Prostate gland (tissue), 2 donors: Measurements from ENCODE around the gene IL18RAP.

ENCODE experiments used
- POLR2A ChIP-seq: fragments of 450-650 bp; IDR thresholded peaks from one replicate; pipeline ENCODE4 v1.6.1; 2016; ENCODE audit warnings: antibody characterized with exemption, mild to moderate bottlenecking
- POLR2AphosphoS5 ChIP-seq: sonication (generic); formaldehyde crosslinking; IDR thresholded peaks from one replicate; pipeline ENCODE4 v1.6.1; 2017; ENCODE audit warnings: antibody characterized with exemption
- TF ChIP-seq, protein P1 (sequence below), 4 experiments: fragments of 200-600 bp in 2 of 4; fragments of 450-650 bp in 2 of 4; sonication (generic) in 2 of 4; IDR thresholded peaks; 1 replicate in 3 of 4; 2 replicates in 1 of 4; pipeline ENCODE4 v1.5.1; 2016 to 2019; ENCODE audit warnings: antibody characterized with exemption in 4 of 4, mild to moderate bottlenecking in 2 of 4, moderate library complexity in 2 of 4

DNA sequence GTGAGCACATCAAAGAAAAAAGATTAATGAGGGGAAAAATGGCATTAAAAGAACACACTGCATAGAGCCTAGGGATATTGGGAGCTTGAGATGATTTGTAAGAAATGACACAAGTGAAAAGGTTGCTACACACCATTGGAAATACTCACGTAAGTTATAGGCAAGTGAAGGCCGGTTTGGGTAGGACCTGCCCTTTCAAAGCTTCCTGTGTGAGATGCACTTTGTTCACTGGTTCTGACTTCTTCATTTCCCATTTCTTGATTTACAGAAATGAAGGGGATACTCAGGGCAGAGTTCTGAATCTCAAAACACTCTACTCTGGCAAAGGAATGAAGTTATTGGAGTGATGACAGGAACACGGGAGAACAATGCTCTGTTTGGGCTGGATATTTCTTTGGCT is at the start of gene IL18RAP:
- TF ChIP-seq, protein P1, sequence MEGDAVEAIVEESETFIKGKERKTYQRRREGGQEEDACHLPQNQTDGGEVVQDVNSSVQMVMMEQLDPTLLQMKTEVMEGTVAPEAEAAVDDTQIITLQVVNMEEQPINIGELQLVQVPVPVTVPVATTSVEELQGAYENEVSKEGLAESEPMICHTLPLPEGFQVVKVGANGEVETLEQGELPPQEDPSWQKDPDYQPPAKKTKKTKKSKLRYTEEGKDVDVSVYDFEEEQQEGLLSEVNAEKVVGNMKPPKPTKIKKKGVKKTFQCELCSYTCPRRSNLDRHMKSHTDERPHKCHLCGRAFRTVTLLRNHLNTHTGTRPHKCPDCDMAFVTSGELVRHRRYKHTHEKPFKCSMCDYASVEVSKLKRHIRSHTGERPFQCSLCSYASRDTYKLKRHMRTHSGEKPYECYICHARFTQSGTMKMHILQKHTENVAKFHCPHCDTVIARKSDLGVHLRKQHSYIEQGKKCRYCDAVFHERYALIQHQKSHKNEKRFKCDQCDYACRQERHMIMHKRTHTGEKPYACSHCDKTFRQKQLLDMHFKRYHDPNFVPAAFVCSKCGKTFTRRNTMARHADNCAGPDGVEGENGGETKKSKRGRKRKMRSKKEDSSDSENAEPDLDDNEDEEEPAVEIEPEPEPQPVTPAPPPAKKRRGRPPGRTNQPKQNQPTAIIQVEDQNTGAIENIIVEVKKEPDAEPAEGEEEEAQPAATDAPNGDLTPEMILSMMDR (IDR thresholded peaks at IDR 0.05), result no peak
- TF ChIP-seq POLR2A (no peak), POLR2AphosphoS5 (no peak)
